Muscle of leg (tissue), 11 donors: ENCODE data around the gene ELF4. TPM values are rescaled to one million over a fixed set of nuclear protein-coding genes. Genes with fewer than 3 reads are reported as not detected.

Experiments used
- DNase-seq: peaks from one replicate; pipeline ENCODE4 v3.0.0; 2013
- H3K27ac ChIP-seq: one replicate; pipeline ENCODE4 v1.5.1; 2013; ENCODE audit warnings: mild to moderate bottlenecking, low read length, control low read depth
- H3K27me3 ChIP-seq: one replicate; pipeline ENCODE4 v1.6.1; 2013; ENCODE audit warnings: low read length; ENCODE audit not compliant: control insufficient read depth, insufficient read depth
- H3K36me3 ChIP-seq: one replicate; pipeline ENCODE4 v1.6.1; 2013; ENCODE audit warnings: low read length; ENCODE audit not compliant: control insufficient read depth, insufficient read depth
- H3K4me1 ChIP-seq: one replicate; pipeline ENCODE4 v1.6.1; 2013; ENCODE audit warnings: low read length; ENCODE audit not compliant: control insufficient read depth, insufficient read depth
- H3K4me3 ChIP-seq: one replicate; pipeline ENCODE4 v1.5.1; 2013; ENCODE audit warnings: low read length, control low read depth
- H3K9me3 ChIP-seq: replicated peaks from 2 replicates; pipeline ENCODE4 v1.6.1; 2013; ENCODE audit warnings: low read depth, low read length; ENCODE audit not compliant: control insufficient read depth
- WGBS: methylation state at CpG from one replicate; pipeline ENCODE4 v1.1.5; 2013; ENCODE audit warnings: missing lambda C conversion rate; ENCODE audit not compliant: insufficient coverage; 5-methylcytosine and 5-hydroxymethylcytosine counted together
- polyA plus RNA-seq, 8 donors: library from polyadenylated mRNA; unstranded; fragments of 120-200 nt; gene quantifications; one replicate each; pipeline versions ENCODE4 v1.2.1 to v1.2.3, GENCODE V29; 2013; ENCODE audit warnings: inconsistent platforms in 1 of 8, low replicate concordance in 1 of 8; ENCODE audit not compliant: insufficient read length in 8 of 8, insufficient read depth in 1 of 8
- total RNA-seq: library from RNA; stranded (reverse); fragments of 120-200 nt; gene quantifications from one replicate; pipeline ENCODE4 v1.2.4, GENCODE V29; 2013

The ELF4 gene
- total and polyA plus RNA-seq, 9 donors = 6.9 to 16.9 (median 10.8) TPM

- DNase-seq = no peak
- H3K9me3 ChIP-seq = peaks cover 9% of the 10 kb centered on the region
- peaks cover 3% of the 10 kb centered on the region for H3K27me3 ChIP-seq
- H3K4me3 ChIP-seq = no peak overlapping the region
- WGBS = 75% methylated on average over 2 of the region's 12 CpGs
- peaks cover 36% of the 10 kb centered on the region for H3K36me3 ChIP-seq
- peaks cover 24% of the 10 kb centered on the region for H3K4me1 ChIP-seq
- no peak overlapping the region for H3K27ac ChIP-seq
Measured at GRCh38 chrX:130051176-130051845, 59.0 kb downstream of the ELF4 start.

- Histone ChIP-seq H3K27me3 (peaks cover under 1% of the 10 kb centered on the region), H3K4me1 (peaks cover 14% of the 10 kb centered on the region), H3K36me3 (peaks cover 37% of the 10 kb centered on the region), H3K9me3 (peaks cover 9% of the 10 kb centered on the region), H3K4me3 (no peak overlapping the region), H3K27ac (no peak overlapping the region)
- WGBS = 66% methylated on average over 5 of the region's 8 CpGs
- no peak for DNase-seq
Measured at GRCh38 chrX:130049821-130050220, 60.5 kb downstream of the ELF4 start.

- Histone ChIP-seq H3K9me3 (peaks cover 9% of the 10 kb centered on the region), H3K27ac (no peak overlapping the region), H3K4me3 (no peak overlapping the region), H3K4me1 (peaks cover 6% of the 10 kb centered on the region), H3K27me3 (no peaks in the 10 kb centered on the region), H3K36me3 (peaks cover 36% of the 10 kb centered on the region)
- WGBS = no CpG with 5 or more reads among the region's 4 CpGs
- DNase-seq = no peak
Measured at GRCh38 chrX:130048686-130049222, 61.5 kb downstream of the ELF4 start.

- H3K4me1 ChIP-seq = no peaks in the 10 kb centered on the region
- no peak overlapping the region for H3K27ac ChIP-seq
- 88% methylated on average over 2 of the region's 5 CpGs for WGBS
- no peak for DNase-seq
- peaks cover 33% of the 10 kb centered on the region for H3K36me3 ChIP-seq
- H3K27me3 ChIP-seq = no peaks in the 10 kb centered on the region
- H3K4me3 ChIP-seq = no peak overlapping the region
- H3K9me3 ChIP-seq = peaks cover 9% of the 10 kb centered on the region
Measured at GRCh38 chrX:130047416-130047815, 62.9 kb downstream of the ELF4 start.

- Histone ChIP-seq H3K27me3 (peaks cover 9% of the 10 kb centered on the region), H3K36me3 (peaks cover 48% of the 10 kb centered on the region), H3K27ac (no peak overlapping the region), H3K4me1 (no peaks in the 10 kb centered on the region), H3K4me3 (no peak overlapping the region), H3K9me3 (no peaks in the 10 kb centered on the region)
- DNase-seq = peak; percentile 25
- WGBS = no CpG with 5 or more reads among the region's 2 CpGs
Measured at GRCh38 chrX:130039847-130040246, 70.5 kb downstream of the ELF4 start.

GRCh38 chrX:130034178-130034577 lies 76.1 kb downstream of the ELF4 start:
- Histone ChIP-seq H3K4me1 (no peaks in the 10 kb centered on the region), H3K9me3 (no peaks in the 10 kb centered on the region), H3K36me3 (peaks cover 59% of the 10 kb centered on the region), H3K27ac (no peak overlapping the region), H3K4me3 (no peak overlapping the region), H3K27me3 (peaks cover 5% of the 10 kb centered on the region)
- DNase-seq = no peak
- 80% methylated on average over 5 of the region's 7 CpGs for whole genome bisulfite sequencing

- WGBS = no CpG with 5 or more reads among the region's 3 CpGs
- Histone ChIP-seq H3K36me3 (peaks cover 62% of the 10 kb centered on the region), H3K9me3 (no peaks in the 10 kb centered on the region), H3K27me3 (peaks cover 7% of the 10 kb centered on the region), H3K4me3 (no peak overlapping the region), H3K4me1 (no peaks in the 10 kb centered on the region), H3K27ac (no peak overlapping the region)
- no peak for DNase-seq
Measured at GRCh38 chrX:130032552-130032951, 77.7 kb downstream of the ELF4 start.

GRCh38 chrX:130030826-130031225 lies 79.5 kb downstream of the ELF4 start:
- Histone ChIP-seq H3K4me1 (no peaks in the 10 kb centered on the region), H3K27me3 (peaks cover 10% of the 10 kb centered on the region)
- WGBS = 60% methylated on average over 1 of the region's 4 CpGs

GRCh38 chrX:130028196-130028595 lies 82.1 kb downstream of the ELF4 start:
- DNase-seq = no peak
- Histone ChIP-seq H3K27ac (no peak overlapping the region), H3K4me1 (peaks cover 2% of the 10 kb centered on the region), H3K4me3 (no peak overlapping the region), H3K36me3 (peaks cover 63% of the 10 kb centered on the region), H3K27me3 (peaks cover 16% of the 10 kb centered on the region), H3K9me3 (no peaks in the 10 kb centered on the region)
- 54% methylated on average over 3 of the region's 5 CpGs for WGBS

More at GRCh38 chrX:130030826-130031225, 79.5 kb downstream of the ELF4 start:
- H3K9me3 ChIP-seq = no peaks in the 10 kb centered on the region
- no peak overlapping the region for H3K27ac ChIP-seq
- DNase-seq = no peak
- no peak overlapping the region for H3K4me3 ChIP-seq
- H3K36me3 ChIP-seq = peaks cover 68% of the 10 kb centered on the region

GRCh38 chrX:130027569-130027968 lies 82.7 kb downstream of the ELF4 start:
- DNase-seq = no peak
- peaks cover 2% of the 10 kb centered on the region for H3K4me1 ChIP-seq
- 86% methylated on average over 3 of the region's 4 CpGs for WGBS
- H3K36me3 ChIP-seq = peaks cover 69% of the 10 kb centered on the region
- H3K4me3 ChIP-seq = no peak overlapping the region
- H3K27ac ChIP-seq = no peak overlapping the region
- peaks cover 16% of the 10 kb centered on the region for H3K27me3 ChIP-seq
- H3K9me3 ChIP-seq = no peaks in the 10 kb centered on the region
